Right ventricle myocardium superior (tissue), 1 donor: ENCODE measurements around the gene FAM222A. TPM values are rescaled to one million over a fixed set of nuclear protein-coding genes. Genes with fewer than 3 reads are reported as not detected.

Experiments used
- total RNA-seq: library from RNA; stranded (reverse); fragmentation: NEBNext Ultra II Directional; extraction: Animal tissue kit (Norgen Biotek cat#: 25700); gene quantifications from one replicate; pipeline ENCODE4 v1.2.1, GENCODE V29; 2021
- donor health status: DM: no; HTN: yes; CAD: no; lungs with severe emphysema.

Gene FAM222A
- total RNA-seq, 1 donor from 2014 or later, result 25.0 TPM

Other genes starting within 250 kb of the FAM222A start
- gene KCTD10, start 236.5 kb upstream of the FAM222A start, total RNA-seq, result 27.1 TPM
- gene UBE3B, start 236.2 kb upstream of the FAM222A start, total RNA-seq, result 50.9 TPM
- gene MMAB, start 140.3 kb upstream of the FAM222A start, total RNA-seq, result 68.1 TPM
- gene MVK, start 140.0 kb upstream of the FAM222A start, total RNA-seq, result 9.4 TPM
- gene TRPV4, start 119.6 kb downstream of the FAM222A start, total RNA-seq, result 0.35 TPM
- 18.6 TPM for gene GLTP, start 166.7 kb downstream of the FAM222A start, total RNA-seq
- 8.3 TPM for gene TCHP, start 186.4 kb downstream of the FAM222A start, total RNA-seq